Measurements from ENCODE around the gene NCKAP5L. TPM values are rescaled to one million over a fixed set of nuclear protein-coding genes. Genes with fewer than 3 reads are reported as not detected.

Gene NCKAP5L
- total RNA-seq, 4 donors from 2014 or later = 36.1 to 70.2 (median 44.7) TPM

GRCh38 chr12:49744363-49744885 is 83.8 kb downstream of the NCKAP5L start:
- peaks cover 0 to 8% (median 0%) of the 10 kb centered on the region in 3 donors for H3K36me3 ChIP-seq
- no peak for TF ChIP-seq POLR2A (IDR thresholded peaks at IDR 0.05)
- no peak for TF ChIP-seq EP300 (IDR thresholded peaks at IDR 0.05)
- no peak for TF ChIP-seq CTCF (IDR thresholded peaks at IDR 0.05)
- no peak for DNase-seq (ENCODE audit: low spot score in 2 of 2)
- peak overlapping the region in 1 of 4 donors; percentile 99 for H3K27ac ChIP-seq
- 46 to 55% methylated on average over 3 of the region's 3 CpGs for WGBS, 2 donors
- no peaks in the 10 kb centered on the region for H3K27me3 ChIP-seq
- H3K4me1 ChIP-seq = peaks cover 0 to 76% (median 47%) of the 10 kb centered on the region in 4 donors
- no peak overlapping the region for H3K4me3 ChIP-seq
- H3K9me3 ChIP-seq = no peaks in the 10 kb centered on the region

DNA sequence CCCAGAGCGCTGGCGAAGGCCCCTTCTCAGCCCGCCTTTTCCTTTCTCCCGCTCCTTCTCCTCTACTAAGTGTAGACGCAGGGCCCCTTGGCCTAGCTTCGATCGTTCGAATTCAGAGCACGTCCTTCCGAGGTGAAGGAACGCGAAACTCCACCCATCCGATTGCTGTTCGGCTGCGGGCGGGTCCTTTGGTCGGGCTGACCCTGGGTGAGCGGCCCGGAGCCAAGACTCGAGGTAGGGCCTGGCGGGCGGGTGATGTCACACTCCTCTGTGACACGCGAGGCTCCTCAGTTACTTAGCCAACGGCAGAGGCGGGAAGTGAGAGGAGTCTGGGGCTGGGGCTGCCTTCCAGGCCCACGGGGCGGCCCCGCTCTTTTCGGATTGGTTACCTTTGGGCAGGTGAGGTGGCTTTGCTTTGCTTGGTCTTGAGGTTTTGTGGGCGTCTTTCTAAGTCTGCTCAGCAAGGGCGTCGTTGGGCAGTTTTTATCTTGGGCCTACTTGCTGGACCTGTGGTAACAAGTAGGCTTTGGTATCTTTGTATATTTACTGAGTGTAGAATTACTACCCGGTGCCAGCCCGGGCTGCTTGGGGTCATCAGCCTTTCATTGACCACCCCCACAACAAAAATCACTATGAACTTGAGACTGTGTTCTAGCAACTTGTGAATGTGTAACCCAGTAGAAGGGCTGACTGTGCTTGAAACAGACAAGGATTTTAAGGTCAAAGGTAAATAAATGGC is 86.2 kb downstream of the NCKAP5L start:
- peak; percentile 65 to 79 for DNase-seq (ENCODE audit: low spot score in 2 of 2)
- Histone ChIP-seq H3K9me3 (no peaks in the 10 kb centered on the region), H3K4me1 (peaks cover 0 to 55% (median 33%) of the 10 kb centered on the region in 4 donors), H3K4me3 (peak overlapping the region; percentile 49 to 93 (median 72)), H3K36me3 (no peaks in the 10 kb centered on the region), H3K27ac (peak overlapping the region; percentile 90 to 99 (median 94)), H3K27me3 (no peaks in the 10 kb centered on the region)
- WGBS, 2 donors = 0 to 1% methylated on average over 19 to 35 of the region's 35 CpGs
- TF ChIP-seq POLR2A (IDR thresholded peaks at IDR 0.05) = peak in 1 of 2 donors; percentile 8
- peak in 1 of 5 experiments; percentile 5 for TF ChIP-seq CTCF (IDR thresholded peaks at IDR 0.05)
- no peak for TF ChIP-seq EP300 (IDR thresholded peaks at IDR 0.05)

Small RNAs within 50 kb of the gene (small RNA-seq; reads per million reads assigned to genes)
- not detected for gene LSM6P2

Other genes with a start within 250 kb of the NCKAP5L start
- under 1 TPM in 3 of 4 donors, not detected in 1; 0.42 to 0.98 (median 0.44) TPM for gene FAM186B, start 222.8 kb downstream of the NCKAP5L start, total RNA-seq
- gene PRPF40B, start 204.9 kb downstream of the NCKAP5L start, total RNA-seq = 10 to 100 TPM; 18.1 to 36.0 (median 21.4) TPM
- 10 to 100 TPM; 48.3 to 64.2 (median 58.9) TPM for gene FMNL3, start 121.0 kb downstream of the NCKAP5L start, total RNA-seq
- gene TMBIM6, start 86.9 kb downstream of the NCKAP5L start, total RNA-seq = 100 to 1,000 TPM; 284 to 404 (median 325) TPM
- 1 to 10 TPM; 1.2 to 4.2 (median 2.5) TPM for gene BCDIN3D, start 14.7 kb upstream of the NCKAP5L start, total RNA-seq
- gene FAIM2, start 75.5 kb upstream of the NCKAP5L start, total RNA-seq = 10 to 100 TPM in 3 of 4 donors, 1 to 10 TPM in 1; 6.9 to 68.6 (median 36.9) TPM
- gene AQP2, start 122.3 kb upstream of the NCKAP5L start, total RNA-seq = not detected
- under 1 TPM in 1 of 4 donors, not detected in 3; 0.21 TPM for gene AQP5, start 133.5 kb upstream of the NCKAP5L start, total RNA-seq
- gene AQP6, start 144.5 kb upstream of the NCKAP5L start, total RNA-seq = under 1 TPM in 2 of 4 donors, not detected in 2; 0.39 to 0.63 TPM
- 10 to 100 TPM in 2 of 4 donors, 1 to 10 TPM in 2; 6.3 to 15.1 (median 10.5) TPM for gene RACGAP1, start 197.1 kb upstream of the NCKAP5L start, total RNA-seq
- 1 to 10 TPM in 3 of 4 donors, not detected in 1; 1.8 to 4.2 (median 2.9) TPM for gene ASIC1, start 229.2 kb upstream of the NCKAP5L start, total RNA-seq

All from tibial nerve (tissue), 4 donors.